OCI-LY7 (cell line): ENCODE data around the gene NIBAN1. TPM values are rescaled to one million over a fixed set of nuclear protein-coding genes. Genes with fewer than 3 reads are reported as not detected.

ENCODE experiments used
- BruUV-seq: library from RNA; stranded (reverse); fragments of 400-500 nt; replicated peaks from 2 replicates; lab custom pipeline; 2021; lab: Mats Ljungman, UMichigan
- CTCF ChIA-PET: fragments of 300-600 bp; sonication (Branson Sonifier 250); formaldehyde crosslinking; loops from one replicate; lab custom pipeline; 2022; ENCODE audit warnings: antibody characterized with exemption; ENCODE audit not compliant: unreplicated experiment; lab: Charles Lee
- POLR2A ChIA-PET: fragments of 300-600 bp; sonication (Branson Sonifier 250); formaldehyde crosslinking; loops from one replicate; lab custom pipeline; 2022; ENCODE audit warnings: antibody characterized with exemption; lab: Charles Lee
- DNase-seq: peaks from one replicate; pipeline ENCODE4 v3.0.0-alpha.2; 2015; ENCODE audit warnings: low spot score
- H2AFZ ChIP-seq: fragments of 200-600 bp; sonication (generic), shearing (Covaris generic); 2 replicates; pipeline ENCODE4 v1.6.1; 2014; ENCODE audit warnings: mild to moderate bottlenecking, antibody characterized with exemption, low read length, moderate library complexity
- H3K27ac ChIP-seq: fragments of 200-600 bp; sonication (generic); 2 replicates; pipeline ENCODE4 v1.5.1; 2014; ENCODE audit warnings: mixed run types, low read depth, mild to moderate bottlenecking, moderate library complexity, low read length, inconsistent platforms; ENCODE audit not compliant: poor library complexity, severe bottlenecking
- H3K36me3 ChIP-seq: fragments of 200-600 bp; sonication (generic); 2 replicates; pipeline ENCODE4 v1.6.1; 2014; ENCODE audit warnings: mild to moderate bottlenecking, antibody characterized with exemption, low read length, moderate library complexity, mixed read lengths; ENCODE audit not compliant: insufficient read depth
- H3K4me1 ChIP-seq: fragments of 200-600 bp; sonication (generic); 2 replicates; pipeline ENCODE4 v1.5.1; 2014; ENCODE audit warnings: mild to moderate bottlenecking, low read length; ENCODE audit not compliant: insufficient read depth, poor library complexity, severe bottlenecking
- H3K4me2 ChIP-seq: fragments of 200-600 bp; sonication (generic); 2 replicates; pipeline ENCODE4 v1.6.1; 2014; ENCODE audit warnings: mild to moderate bottlenecking, low read length
- H3K4me3 ChIP-seq: fragments of 200-600 bp; sonication (generic); 2 replicates; pipeline ENCODE4 v1.5.1; 2014; ENCODE audit warnings: mild to moderate bottlenecking, low read depth, low read length; ENCODE audit not compliant: poor library complexity, severe bottlenecking
- H3K79me2 ChIP-seq: fragments of 200-600 bp; sonication (generic); 2 replicates; pipeline ENCODE4 v1.6.1; 2016; ENCODE audit warnings: low read depth, mild to moderate bottlenecking, low read length, moderate library complexity, mixed read lengths; ENCODE audit not compliant: insufficient read depth
- H3K9me2 ChIP-seq: fragments of 200-600 bp; sonication (generic); 2 replicates; pipeline ENCODE4 v1.6.1; 2016; ENCODE audit warnings: mild to moderate bottlenecking, low read length, mixed read lengths; ENCODE audit not compliant: insufficient read depth
- H3K9me3 ChIP-seq: fragments of 200-600 bp; sonication (generic); 2 replicates; pipeline ENCODE4 v1.6.1; 2014; ENCODE audit warnings: mild to moderate bottlenecking, mixed run types, low read length, mixed read lengths
- H4K20me1 ChIP-seq: fragments of 200-600 bp; sonication (generic); 2 replicates; pipeline ENCODE4 v1.6.1; 2014; ENCODE audit warnings: mild to moderate bottlenecking, antibody characterized with exemption, low read length, moderate library complexity, mixed read lengths; ENCODE audit not compliant: insufficient read depth
- CTCF ChIP-seq: fragments of 200-600 bp; sonication (generic); conservative IDR thresholded peaks from 2 replicates; pipeline ENCODE4 v1.5.1; 2014; ENCODE audit warnings: mild to moderate bottlenecking, antibody characterized with exemption, low read length, moderate library complexity, mixed read lengths
- EZH2phosphoT487 ChIP-seq: fragments of 200-600 bp; sonication (generic); IDR thresholded peaks from 2 replicates; pipeline ENCODE4 v1.6.1; 2018; ENCODE audit warnings: low read depth, borderline replicate concordance, mild to moderate bottlenecking, mixed run types, antibody characterized with exemption, low read length, moderate library complexity, mixed read lengths
- intact Hi-C: fragments of 100-400 bp; cut with micrococcal nuclease; formaldehyde crosslinking; loops from one replicate; pipeline ENCODE4 v1.10.0; 2022; ENCODE audit not compliant: unreplicated experiment
- total RNA-seq, 2 experiments: library from RNA; depleted of rRNA in 1 of 2; stranded (reverse); fragments of >200 nt in 1 of 2; shearing (Covaris generic) in 1 of 2; gene quantifications; 2 replicates each; pipeline ENCODE4 v1.2.3, GENCODE V29; 2014 to 2022

The NIBAN1 gene
- total RNA-seq, 2 experiments from 2014 or later, result not detected

- no peak overlapping the region for H3K27ac ChIP-seq
- no peaks in the 10 kb centered on the region for H4K20me1 ChIP-seq
- no peaks in the 10 kb centered on the region for H3K36me3 ChIP-seq
- H2AFZ ChIP-seq, result no peak overlapping the region
- ChIA-PET CTCF (no interaction called here), POLR2A (interaction anchor here (0.7 kb wide), 1 partner anchor 79 kb away, joined by 3 read pairs; no protein-coding TSS in a partner anchor)
- intact Hi-C loops, result no loop called here
- H3K9me2 ChIP-seq, result no peaks in the 10 kb centered on the region
- TF ChIP-seq CTCF (no peak), EZH2phosphoT487 (no peak)
- DNase-seq, result no peak
- no peaks in the 10 kb centered on the region for H3K4me1 ChIP-seq
- no peak overlapping the region for H3K4me2 ChIP-seq
- no peaks in the 10 kb centered on the region for H3K9me3 ChIP-seq
- BruUV-seq, result no TSS peak
- no peak overlapping the region for H3K4me3 ChIP-seq
- H3K79me2 ChIP-seq, result no peaks in the 10 kb centered on the region
Measured at GRCh38 chr1:184945678-184946412, 28.5 kb downstream of the NIBAN1 start.

GRCh38 chr1:184945029-184945428 lies 29.3 kb downstream of the NIBAN1 start:
- intact Hi-C loops, result no loop called here
- H3K4me2 ChIP-seq, result no peak overlapping the region
- H3K4me1 ChIP-seq, result no peaks in the 10 kb centered on the region
- POLR2A ChIA-PET, result no interaction called here
- BruUV-seq, result no TSS peak
- DNase-seq, result no peak
- H3K36me3 ChIP-seq, result no peaks in the 10 kb centered on the region
- H3K4me3 ChIP-seq, result no peak overlapping the region
- no peak overlapping the region for H2AFZ ChIP-seq
- no peaks in the 10 kb centered on the region for H4K20me1 ChIP-seq
- TF ChIP-seq CTCF (no peak), EZH2phosphoT487 (no peak)
- CTCF ChIA-PET, result no interaction called here
- H3K9me2 ChIP-seq, result no peaks in the 10 kb centered on the region
- no peaks in the 10 kb centered on the region for H3K79me2 ChIP-seq
- H3K27ac ChIP-seq, result no peak overlapping the region
- no peaks in the 10 kb centered on the region for H3K9me3 ChIP-seq

- H3K27ac ChIP-seq, result no peak overlapping the region
- no TSS peak for BruUV-seq
- H3K4me1 ChIP-seq, result no peaks in the 10 kb centered on the region
- DNase-seq, result no peak
- TF ChIP-seq CTCF (no peak), EZH2phosphoT487 (no peak)
- H3K9me3 ChIP-seq, result no peaks in the 10 kb centered on the region
- H3K4me2 ChIP-seq, result no peak overlapping the region
- no peaks in the 10 kb centered on the region for H4K20me1 ChIP-seq
- no peaks in the 10 kb centered on the region for H3K79me2 ChIP-seq
- ChIA-PET CTCF (no interaction called here), POLR2A (interaction anchor here (0.6 kb wide), 1 partner anchor 1076 kb away, joined by 3 read pairs; no protein-coding TSS in a partner anchor)
- no peaks in the 10 kb centered on the region for H3K9me2 ChIP-seq
- H3K36me3 ChIP-seq, result no peaks in the 10 kb centered on the region
- intact Hi-C loops, result no loop called here
- no peak overlapping the region for H2AFZ ChIP-seq
- no peak overlapping the region for H3K4me3 ChIP-seq
Measured at GRCh38 chr1:184943998-184944397, 30.3 kb downstream of the NIBAN1 start.
